PFSK-1 (cell line): Measurements from ENCODE around the gene LGI2.

ENCODE experiments used
- FOXP2 ChIP-seq: optimal IDR thresholded peaks from 2 replicates; pipeline ENCODE3; 2011; ENCODE audit warnings: borderline replicate concordance, control low read depth, inconsistent platforms; ENCODE audit not compliant: insufficient read depth; ENCODE audit errors: extremely low read length, extremely low read depth
- POLR2AphosphoS5 ChIP-seq: IDR thresholded peaks from 2 replicates; pipeline ENCODE4 v1.6.1; 2012; ENCODE audit warnings: low read depth, mild to moderate bottlenecking, control low read depth, low read length, moderate library complexity
- REST ChIP-seq, 2 experiments: IDR thresholded peaks; 2 replicates each; pipeline versions ENCODE4 v1.6.1 to v1.8.0; 2011 to 2012; ENCODE audit warnings: low read depth in 2 of 2, low read length in 2 of 2, control low read depth in 1 of 2, inconsistent platforms in 1 of 2, mild to moderate bottlenecking in 1 of 2, moderate library complexity in 1 of 2; ENCODE audit not compliant: insufficient read depth in 1 of 2
- SIN3A ChIP-seq: IDR thresholded peaks from 2 replicates; pipeline ENCODE4 v1.6.1; 2012; ENCODE audit warnings: mild to moderate bottlenecking, low read length, moderate library complexity, borderline replicate concordance; ENCODE audit not compliant: insufficient read depth
- TAF1 ChIP-seq: IDR thresholded peaks from 2 replicates; pipeline ENCODE4 v1.6.1; 2012; ENCODE audit warnings: low read length, control low read depth, borderline replicate concordance; ENCODE audit not compliant: insufficient read depth

The LGI2 gene

GRCh38 chr4:25012655-25013054, 18.1 kb downstream of the LGI2 start:
- TF ChIP-seq TAF1 (no peak), SIN3A (no peak), POLR2AphosphoS5 (no peak), REST (IDR thresholded peaks at IDR 0.05; ENCODE audit: insufficient read depth in 1 of 2, low read depth in 2 of 2, low read length in 2 of 2) (no peak), FOXP2 (no peak)

- TF ChIP-seq SIN3A (no peak), REST (IDR thresholded peaks at IDR 0.05; ENCODE audit: insufficient read depth in 1 of 2, low read depth in 2 of 2, low read length in 2 of 2) (no peak), TAF1 (no peak), POLR2AphosphoS5 (no peak), FOXP2 (no peak)
Measured at GRCh38 chr4:25011135-25011866, 19.4 kb downstream of the LGI2 start.

GRCh38 chr4:25007598-25007997, 23.1 kb downstream of the LGI2 start:
- TF ChIP-seq SIN3A (no peak), FOXP2 (no peak), TAF1 (no peak), REST (IDR thresholded peaks at IDR 0.05; ENCODE audit: insufficient read depth in 1 of 2, low read depth in 2 of 2, low read length in 2 of 2) (no peak), POLR2AphosphoS5 (no peak)

GRCh38 chr4:25002681-25003080, 28.1 kb downstream of the LGI2 start:
- TF ChIP-seq SIN3A (no peak), POLR2AphosphoS5 (no peak), REST (IDR thresholded peaks at IDR 0.05; ENCODE audit: insufficient read depth in 1 of 2, low read depth in 2 of 2, low read length in 2 of 2) (no peak), FOXP2 (no peak), TAF1 (no peak)

- TF ChIP-seq TAF1 (no peak), SIN3A (no peak), FOXP2 (no peak), REST (IDR thresholded peaks at IDR 0.05; ENCODE audit: insufficient read depth in 1 of 2, low read depth in 2 of 2, low read length in 2 of 2) (no peak), POLR2AphosphoS5 (no peak)
Measured at GRCh38 chr4:25001509-25001908, 29.2 kb downstream of the LGI2 start.
